Esophagus squamous epithelium (tissue), 5 donors: ENCODE measurements around the gene KRT76. TPM values are rescaled to one million over a fixed set of nuclear protein-coding genes. Genes with fewer than 3 reads are reported as not detected.

Experiments used
- DNase-seq: peaks from one replicate; lab custom pipeline; 2025; lab: John Stamatoyannopoulos, UW
- H3K27ac ChIP-seq, 4 donors: fragments of 200-600 bp; sonication (generic); one replicate each; pipeline ENCODE4 v1.5.1; 2016 to 2019; ENCODE audit warnings: mild to moderate bottlenecking in 1 of 4
- H3K27me3 ChIP-seq, 4 donors: fragments of 200-600 bp; sonication (generic); 1 replicate in 3 of 4; 2 replicates in 1 of 4; pipeline versions ENCODE4 v1.5.1 to v1.6.0; 2017 to 2021; ENCODE audit warnings: antibody characterized with exemption in 1 of 4
- H3K36me3 ChIP-seq, 3 donors: fragments of 200-600 bp; sonication (generic); one replicate each; pipeline ENCODE4 v1.5.1; 2016 to 2019
- H3K4me1 ChIP-seq, 3 donors: fragments of 200-600 bp; sonication (generic); one replicate each; pipeline ENCODE4 v1.5.1; 2017 to 2019
- H3K4me3 ChIP-seq, 4 donors: fragments of 200-600 bp; sonication (generic); 1 replicate in 3 of 4; 2 replicates in 1 of 4; pipeline ENCODE4 v1.5.1; 2016 to 2019; ENCODE audit warnings: mild to moderate bottlenecking in 2 of 4, moderate library complexity in 1 of 4
- H3K9me3 ChIP-seq, 3 donors: fragments of 200-600 bp; sonication (generic); one replicate each; pipeline ENCODE4 v1.5.1; 2016 to 2019
- CTCF ChIP-seq, 6 experiments: fragments of 450-650 bp in 4 of 6; fragments of 200-600 bp in 2 of 6; sonication (generic) in 2 of 6; IDR thresholded peaks; one replicate each; pipeline ENCODE4 v1.5.1; 2016 to 2019; ENCODE audit warnings: antibody characterized with exemption in 6 of 6, mild to moderate bottlenecking in 4 of 6, moderate library complexity in 4 of 6
- POLR2A ChIP-seq, 4 donors: fragments of 450-650 bp; IDR thresholded peaks; one replicate each; pipeline ENCODE4 v1.6.1; 2017; ENCODE audit warnings: antibody characterized with exemption in 4 of 4, mild to moderate bottlenecking in 4 of 4, moderate library complexity in 3 of 4
- WGBS, 2 donors: methylation state at CpG; one replicate each; pipeline ENCODE4 v1.1.5; 2018; 5-methylcytosine and 5-hydroxymethylcytosine counted together
- intact Hi-C: fragments of 100-400 bp; cut with DNase I; formaldehyde crosslinking; loops from one replicate; pipeline ENCODE4 v1.15.0; 2022
- total RNA-seq, 4 donors: library from RNA; depleted of rRNA; stranded (reverse); fragments of >200 nt; gene quantifications; one replicate each; pipeline ENCODE4 v1.1.0, GENCODE V29; 2016
- donor health status: DM: yes; HTN: yes; CAD: no.

KRT76 gene
- total RNA-seq, 4 donors from 2014 or later: not detected

DNA sequence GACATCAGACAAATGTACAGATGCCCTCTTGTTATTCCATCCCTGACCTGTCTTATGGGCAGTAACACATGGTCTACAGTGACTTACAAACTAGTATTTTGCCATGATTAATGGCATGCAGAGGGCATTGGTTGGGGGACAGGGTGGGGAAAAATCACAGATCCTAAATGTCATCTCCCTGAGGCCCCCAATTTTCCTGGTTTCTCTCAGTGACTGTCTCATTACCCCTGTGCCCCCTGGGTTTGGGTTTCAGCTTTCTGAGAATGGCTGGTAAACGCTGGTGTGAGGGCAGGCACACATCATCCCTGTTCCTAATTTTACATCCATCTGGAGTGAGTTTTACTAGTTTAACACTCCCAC, 10.1 kb downstream of the KRT76 start:
- Histone ChIP-seq H3K4me1 (no peaks in the 10 kb centered on the region), H3K36me3 (no peaks in the 10 kb centered on the region), H3K27me3 (peaks cover 0 to 22% (median 0%) of the 10 kb centered on the region in 4 donors), H3K9me3 (peaks cover 0 to 3% (median 0%) of the 10 kb centered on the region in 3 donors), H3K27ac (no peak overlapping the region), H3K4me3 (no peak overlapping the region)
- WGBS, 2 donors: 76 to 90% methylated on average over 1 of the region's 1 CpG
- intact Hi-C loops: no loop called here
- no peak for DNase-seq
- TF ChIP-seq POLR2A (IDR thresholded peaks at IDR 0.05) (no peak), CTCF (IDR thresholded peaks at IDR 0.05) (no peak)

GRCh38 chr12:52766351-52767019, 10.7 kb downstream of the KRT76 start:
- Histone ChIP-seq H3K27me3 (peaks cover 0 to 25% (median 0%) of the 10 kb centered on the region in 4 donors), H3K4me1 (no peaks in the 10 kb centered on the region), H3K4me3 (no peak overlapping the region), H3K9me3 (peaks cover 0 to 7% (median 0%) of the 10 kb centered on the region in 3 donors), H3K36me3 (no peaks in the 10 kb centered on the region), H3K27ac (no peak overlapping the region)
- no peak for TF ChIP-seq CTCF (IDR thresholded peaks at IDR 0.05)
- TF ChIP-seq POLR2A (IDR thresholded peaks at IDR 0.05): no peak
- intact Hi-C loops: no loop called here
- DNase-seq: no peak
- WGBS, 2 donors: 82 to 90% methylated on average over 5 of the region's 5 CpGs

- DNase-seq: no peak
- no peak overlapping the region for H3K4me3 ChIP-seq
Observed at GRCh38 chr12:52765702-52766101, 11.4 kb downstream of the KRT76 start.

GRCh38 chr12:52763991-52764390, 13.2 kb downstream of the KRT76 start:
- Histone ChIP-seq H3K36me3 (no peaks in the 10 kb centered on the region), H3K27ac (no peak overlapping the region), H3K27me3 (peaks cover 0 to 24% (median 0%) of the 10 kb centered on the region in 4 donors), H3K4me3 (no peak overlapping the region), H3K4me1 (no peaks in the 10 kb centered on the region), H3K9me3 (peaks cover 0 to 27% (median 8%) of the 10 kb centered on the region in 3 donors)
- TF ChIP-seq POLR2A (IDR thresholded peaks at IDR 0.05) (no peak), CTCF (IDR thresholded peaks at IDR 0.05) (no peak)
- 69 to 75% methylated on average over 2 of the region's 2 CpGs for WGBS, 2 donors
- no peak for DNase-seq
- intact Hi-C loops: no loop called here

More at GRCh38 chr12:52765702-52766101, 11.4 kb downstream of the KRT76 start:
- H3K9me3 ChIP-seq: peaks cover 0 to 15% (median 3%) of the 10 kb centered on the region in 3 donors
- H3K27ac ChIP-seq: no peak overlapping the region
- no peak for TF ChIP-seq CTCF (IDR thresholded peaks at IDR 0.05)
- no peaks in the 10 kb centered on the region for H3K4me1 ChIP-seq
- peaks cover 0 to 25% (median 0%) of the 10 kb centered on the region in 4 donors for H3K27me3 ChIP-seq
- 50 to 55% methylated on average over 1 of the region's 1 CpG for WGBS, 2 donors
- intact Hi-C loops: no loop called here
- H3K36me3 ChIP-seq: no peaks in the 10 kb centered on the region

GRCh38 chr12:52763036-52763659, 14.0 kb downstream of the KRT76 start:
- Histone ChIP-seq H3K36me3 (no peaks in the 10 kb centered on the region), H3K27me3 (peaks cover 0 to 24% (median 0%) of the 10 kb centered on the region in 4 donors), H3K9me3 (peaks cover 0 to 27% (median 8%) of the 10 kb centered on the region in 3 donors), H3K4me1 (no peaks in the 10 kb centered on the region), H3K4me3 (no peak overlapping the region), H3K27ac (no peak overlapping the region)
- intact Hi-C loops: no loop called here
- WGBS, 2 donors: 67 to 74% methylated on average over 9 of the region's 9 CpGs
- no peak for DNase-seq
- no peak for TF ChIP-seq CTCF (IDR thresholded peaks at IDR 0.05)
- no peak for TF ChIP-seq POLR2A (IDR thresholded peaks at IDR 0.05)
